ENCODE measurements around the gene VPS36. TPM values are rescaled to one million over a fixed set of nuclear protein-coding genes. Genes with fewer than 3 reads are reported as not detected.
A peak's percentile ranks its signal among the peaks of the same experiment; 100 is the strongest.
"Not testable (repeated sequence)": the region's sequence is repeated elsewhere in the genome, so short reads cannot be mapped to it uniquely, and the experiment has no call there.

Gene VPS36
- polyA plus RNA-seq, 2 donors, result 21.5 to 23.4 TPM

DNA sequence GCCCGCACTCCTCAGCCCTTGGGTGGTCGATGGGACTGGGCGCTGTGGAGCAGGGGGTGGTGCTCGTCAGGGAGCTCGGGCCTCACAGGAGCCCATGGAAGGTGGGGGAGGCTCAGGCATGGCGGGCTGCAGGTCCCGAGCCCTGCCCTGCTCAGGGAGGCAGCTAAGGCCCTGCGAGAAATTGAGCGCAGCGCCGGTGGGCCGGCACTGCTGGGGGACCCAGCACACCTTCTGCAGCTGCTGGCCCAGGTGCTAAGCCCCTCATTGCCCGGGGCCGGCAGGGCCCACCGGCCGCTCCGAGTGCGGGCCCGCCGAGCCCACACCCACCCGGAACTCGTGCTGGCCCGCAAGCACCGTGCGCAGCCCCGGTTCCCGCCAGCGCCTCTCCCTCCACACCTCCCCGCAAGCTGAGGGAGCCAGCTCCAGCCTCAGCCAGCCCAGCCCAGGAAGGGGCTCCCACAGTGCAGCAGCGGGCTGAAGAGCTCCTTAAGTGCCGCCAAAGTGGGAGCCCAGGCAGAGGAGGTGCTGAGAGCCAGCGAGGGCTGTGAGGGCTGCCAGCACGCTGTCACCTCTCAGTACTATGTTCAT is 42.3 kb downstream of the VPS36 start:
- H3K4me1 ChIP-seq (ENCODE audit: control insufficient read depth in 2 of 2, insufficient read depth in 2 of 2, low read length in 1 of 2); H3K27ac ChIP-seq (ENCODE audit: low read depth in 2 of 2, low read length in 1 of 2); H3K4me3 ChIP-seq (ENCODE audit: low read depth in 1 of 2, low read length in 2 of 2); H3K27me3 ChIP-seq (ENCODE audit: control insufficient read depth in 1 of 2, insufficient read depth in 2 of 2, low read length in 2 of 2); H3K36me3 ChIP-seq (ENCODE audit: control insufficient read depth in 2 of 2, insufficient read depth in 2 of 2, low read length in 1 of 2); H3K9me3 ChIP-seq (ENCODE audit: control insufficient read depth in 2 of 2, insufficient read depth in 1 of 2, low read depth in 1 of 2, low read length in 1 of 2): not testable (repeated sequence)
- 95 to 97% methylated on average over 31 to 33 of the region's 33 CpGs for WGBS, 2 donors

DNA sequence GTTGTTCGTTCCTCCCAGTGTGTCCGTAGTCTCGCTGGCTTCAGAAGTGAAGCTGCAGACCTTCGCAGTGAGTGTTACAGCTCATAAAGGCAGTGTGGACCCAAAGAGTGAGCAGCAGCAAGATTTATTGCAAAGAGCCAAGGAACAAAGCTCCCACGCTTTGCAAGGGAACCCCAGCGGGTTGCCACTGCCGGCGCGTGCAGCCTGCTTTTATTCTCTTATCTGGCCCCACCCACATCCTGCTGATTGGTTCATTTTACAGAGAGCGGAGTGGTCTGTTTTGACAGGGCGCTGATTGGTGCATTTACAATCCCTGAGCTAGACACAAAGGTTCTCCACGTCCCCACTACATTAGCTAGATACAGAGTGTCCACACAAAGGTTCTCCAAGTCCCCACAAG is 43.0 kb downstream of the VPS36 start:
- not testable (repeated sequence) for H3K27me3 ChIP-seq (ENCODE audit: control insufficient read depth in 1 of 2, insufficient read depth in 2 of 2, low read length in 2 of 2); H3K9me3 ChIP-seq (ENCODE audit: control insufficient read depth in 2 of 2, insufficient read depth in 1 of 2, low read depth in 1 of 2, low read length in 1 of 2); H3K4me1 ChIP-seq (ENCODE audit: control insufficient read depth in 2 of 2, insufficient read depth in 2 of 2, low read length in 1 of 2); H3K4me3 ChIP-seq (ENCODE audit: low read depth in 1 of 2, low read length in 2 of 2); H3K36me3 ChIP-seq (ENCODE audit: control insufficient read depth in 2 of 2, insufficient read depth in 2 of 2, low read length in 1 of 2); H3K27ac ChIP-seq (ENCODE audit: low read depth in 2 of 2, low read length in 1 of 2)
- WGBS, 2 donors, result 95 to 97% methylated on average over 12 of the region's 12 CpGs

DNA sequence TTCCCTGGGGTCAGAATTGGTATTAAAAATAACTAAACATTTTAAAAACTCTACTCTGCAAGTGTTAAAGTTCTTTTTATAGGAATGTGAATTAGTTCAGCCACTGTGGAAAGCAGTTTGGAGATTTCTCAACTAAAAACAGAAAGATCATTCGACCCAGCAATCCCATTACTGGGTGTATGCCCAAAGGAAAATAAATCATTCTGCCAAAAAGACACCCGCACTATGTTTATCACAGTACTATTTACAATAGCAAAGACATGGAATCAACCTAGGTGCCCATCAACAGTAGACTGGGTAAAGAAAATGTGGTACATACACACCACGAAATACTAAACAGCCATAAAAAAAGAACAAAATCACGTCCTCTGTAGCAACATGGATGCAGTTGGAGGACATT is 43.8 kb downstream of the VPS36 start:
- Histone ChIP-seq H3K4me3 (ENCODE audit: low read depth in 1 of 2, low read length in 2 of 2) (peak overlapping the region in 1 of 2 donors; percentile 53), H3K27ac (ENCODE audit: low read depth in 2 of 2, low read length in 1 of 2) (no peak overlapping the region)
- 51 to 58% methylated on average over 4 of the region's 4 CpGs for WGBS, 2 donors

DNA sequence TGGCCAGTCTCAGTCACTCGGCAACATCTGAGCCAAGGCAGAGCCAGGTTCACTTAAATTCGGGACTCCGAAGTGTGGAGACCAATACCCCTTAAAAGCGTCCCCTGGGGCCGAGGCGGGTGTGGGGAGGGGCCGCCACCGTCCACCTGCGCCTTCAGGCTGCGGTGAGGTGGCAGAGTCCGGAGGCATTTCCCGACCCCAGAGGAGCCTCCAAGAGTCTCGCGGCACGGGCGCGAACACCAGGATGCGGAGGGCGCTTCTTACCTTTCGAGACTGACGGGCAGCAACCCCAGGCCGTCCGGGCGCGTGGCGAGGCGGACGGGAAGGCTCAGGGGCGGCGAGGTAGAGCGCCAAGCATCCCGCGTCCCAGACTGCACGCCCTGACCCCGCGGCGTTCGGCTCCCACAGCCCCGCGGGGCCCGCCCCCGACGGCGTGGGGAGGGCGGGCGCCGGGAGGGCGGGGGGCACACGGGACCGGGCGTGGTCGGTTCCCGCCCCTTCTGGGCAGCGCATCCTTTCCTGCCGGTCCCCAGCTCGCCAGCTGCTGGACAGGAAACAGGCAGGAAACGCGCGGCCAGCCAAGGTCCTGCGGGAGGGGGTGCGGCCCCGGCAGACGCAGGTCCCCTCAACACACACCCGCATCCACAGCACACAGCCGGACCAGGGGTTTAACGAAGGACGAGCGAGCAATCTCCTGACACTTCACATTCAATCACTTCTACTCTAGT is 44.5 kb downstream of the VPS36 start, which contains the start of gene THSD1:
TSS of gene THSD1 (minus strand) at position 406 of the 728 bp plus-strand sequence. CDS start 3,572 bp downstream, outside the sequence.
- 1 to 2% methylated on average over 56 to 68 of the region's 68 CpGs for WGBS, 2 donors
- Histone ChIP-seq H3K27me3 (ENCODE audit: control insufficient read depth in 1 of 2, insufficient read depth in 2 of 2, low read length in 2 of 2) (no peaks in the 10 kb centered on the region), H3K4me1 (ENCODE audit: control insufficient read depth in 2 of 2, insufficient read depth in 2 of 2, low read length in 1 of 2) (peaks cover 0 to 4% of the 10 kb centered on the region in 2 donors), H3K4me3 (ENCODE audit: low read depth in 1 of 2, low read length in 2 of 2) (peak within 1 kb of the TSS; percentile 53 to 56), H3K9me3 (ENCODE audit: control insufficient read depth in 2 of 2, insufficient read depth in 1 of 2, low read depth in 1 of 2, low read length in 1 of 2) (no peaks in the 10 kb centered on the region), H3K36me3 (ENCODE audit: control insufficient read depth in 2 of 2, insufficient read depth in 2 of 2, low read length in 1 of 2) (no peaks in the 10 kb centered on the region), H3K27ac (ENCODE audit: low read depth in 2 of 2, low read length in 1 of 2) (peak within 1 kb of the TSS in 1 of 2 donors; percentile 38)

More for the DNA sequence above, 43.8 kb downstream of the VPS36 start:
- H3K36me3 ChIP-seq (ENCODE audit: control insufficient read depth in 2 of 2, insufficient read depth in 2 of 2, low read length in 1 of 2), result no peaks in the 10 kb centered on the region
- no peaks in the 10 kb centered on the region for H3K27me3 ChIP-seq (ENCODE audit: control insufficient read depth in 1 of 2, insufficient read depth in 2 of 2, low read length in 2 of 2)
- H3K9me3 ChIP-seq (ENCODE audit: control insufficient read depth in 2 of 2, insufficient read depth in 1 of 2, low read depth in 1 of 2, low read length in 1 of 2), result no peaks in the 10 kb centered on the region
- peaks cover 0 to 4% of the 10 kb centered on the region in 2 donors for H3K4me1 ChIP-seq (ENCODE audit: control insufficient read depth in 2 of 2, insufficient read depth in 2 of 2, low read length in 1 of 2)

DNA sequence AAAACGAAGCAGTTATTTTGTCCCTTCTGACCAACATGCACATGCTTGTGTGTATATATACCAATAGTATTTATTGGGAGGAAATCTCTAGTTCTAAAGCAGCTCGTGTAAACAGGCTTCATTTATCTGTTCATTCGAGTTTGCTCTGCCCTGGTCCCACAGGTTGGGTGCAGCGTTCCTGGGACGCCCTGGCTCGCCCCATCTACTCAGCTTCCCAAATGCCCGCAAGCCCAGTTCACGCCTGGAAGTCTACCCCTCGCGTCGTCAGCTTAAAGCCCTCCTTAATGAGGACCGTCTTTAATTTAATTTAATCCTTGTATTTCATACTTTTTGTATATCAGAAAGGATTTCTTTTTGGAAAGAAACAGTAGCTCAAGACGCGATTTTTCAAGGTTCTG is 45.1 kb downstream of the VPS36 start:
- Histone ChIP-seq H3K36me3 (ENCODE audit: control insufficient read depth in 2 of 2, insufficient read depth in 2 of 2, low read length in 1 of 2) (no peaks in the 10 kb centered on the region), H3K4me1 (ENCODE audit: control insufficient read depth in 2 of 2, insufficient read depth in 2 of 2, low read length in 1 of 2) (peaks cover 0 to 4% of the 10 kb centered on the region in 2 donors), H3K27ac (ENCODE audit: low read depth in 2 of 2, low read length in 1 of 2) (no peak overlapping the region), H3K9me3 (ENCODE audit: control insufficient read depth in 2 of 2, insufficient read depth in 1 of 2, low read depth in 1 of 2, low read length in 1 of 2) (no peaks in the 10 kb centered on the region), H3K4me3 (ENCODE audit: low read depth in 1 of 2, low read length in 2 of 2) (peak overlapping the region; percentile 53 to 56), H3K27me3 (ENCODE audit: control insufficient read depth in 1 of 2, insufficient read depth in 2 of 2, low read length in 2 of 2) (no peaks in the 10 kb centered on the region)
- 6% methylated on average over 14 of the region's 14 CpGs for WGBS, 2 donors

DNA sequence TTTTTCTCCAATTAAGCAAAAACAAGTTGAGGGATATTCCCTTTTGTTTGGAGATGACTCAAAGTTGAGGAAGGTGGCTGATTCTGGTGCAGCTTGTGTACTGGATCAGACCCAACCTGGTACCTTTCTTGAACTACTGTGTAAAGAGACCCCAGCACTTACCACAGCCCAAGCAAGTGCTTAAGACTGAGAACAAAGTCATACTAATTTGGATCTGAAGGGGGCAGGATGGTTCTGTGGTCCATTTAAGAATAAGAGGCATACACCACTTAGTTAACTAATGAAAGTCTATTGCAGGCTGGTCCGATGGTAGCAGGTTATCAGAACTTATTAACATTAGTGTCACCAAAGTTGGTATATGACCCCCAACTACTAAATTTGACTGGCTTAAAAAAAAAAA is 50.7 kb downstream of the VPS36 start:
- Histone ChIP-seq H3K9me3 (ENCODE audit: control insufficient read depth in 2 of 2, insufficient read depth in 1 of 2, low read depth in 1 of 2, low read length in 1 of 2) (no peaks in the 10 kb centered on the region), H3K4me1 (ENCODE audit: control insufficient read depth in 2 of 2, insufficient read depth in 2 of 2, low read length in 1 of 2) (peaks cover 0 to 6% of the 10 kb centered on the region in 2 donors), H3K4me3 (ENCODE audit: low read depth in 1 of 2, low read length in 2 of 2) (no peak overlapping the region), H3K27me3 (ENCODE audit: control insufficient read depth in 1 of 2, insufficient read depth in 2 of 2, low read length in 2 of 2) (no peaks in the 10 kb centered on the region), H3K27ac (ENCODE audit: low read depth in 2 of 2, low read length in 1 of 2) (no peak overlapping the region), H3K36me3 (ENCODE audit: control insufficient read depth in 2 of 2, insufficient read depth in 2 of 2, low read length in 1 of 2) (no peaks in the 10 kb centered on the region)
- WGBS, 2 donors, result 83 to 84% methylated on average over 1 of the region's 1 CpG

DNA sequence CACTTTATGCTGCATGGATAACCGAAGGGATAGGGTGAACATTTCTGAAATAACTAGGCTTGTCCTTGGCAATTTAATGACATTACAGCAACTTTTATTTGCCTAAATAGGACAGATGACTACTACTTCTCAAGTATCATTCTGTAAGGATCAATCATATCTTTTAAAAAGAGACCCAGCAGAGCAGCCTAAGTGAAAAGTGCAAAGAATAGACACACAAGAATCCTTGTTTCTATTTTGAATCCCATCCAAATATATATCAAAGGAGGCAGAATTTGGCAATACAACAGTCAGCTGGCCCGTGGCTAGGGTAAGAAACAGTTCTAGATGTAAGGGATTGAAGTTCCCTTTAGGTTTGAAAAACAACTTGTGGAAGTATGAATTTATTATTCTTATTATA is 51.4 kb downstream of the VPS36 start:
- 36% methylated on average over 2 of the region's 2 CpGs for WGBS, 2 donors

DNA sequence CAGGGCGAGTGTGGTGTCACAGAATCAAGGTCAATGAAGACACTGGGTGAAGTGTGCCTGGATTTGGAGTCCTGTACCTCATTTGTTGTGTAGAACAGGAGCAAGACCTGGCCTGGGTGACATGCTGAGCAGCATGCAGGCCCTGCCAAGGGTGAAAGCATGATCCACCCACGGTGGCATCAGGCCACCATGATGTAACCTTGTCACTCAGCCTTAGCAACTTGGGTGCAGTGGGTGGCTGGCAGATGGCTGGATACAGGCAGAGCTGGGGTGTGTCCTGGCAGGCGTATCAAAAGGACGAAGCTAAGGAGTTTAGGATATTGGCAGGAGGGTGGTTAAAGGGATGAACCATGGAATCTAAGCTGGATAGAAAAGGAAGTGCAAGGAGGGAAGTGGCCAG is 54.7 kb downstream of the VPS36 start:
- peaks cover 0 to 6% of the 10 kb centered on the region in 2 donors for H3K4me1 ChIP-seq (ENCODE audit: control insufficient read depth in 2 of 2, insufficient read depth in 2 of 2, low read length in 1 of 2)
- no peaks in the 10 kb centered on the region for H3K27me3 ChIP-seq (ENCODE audit: control insufficient read depth in 1 of 2, insufficient read depth in 2 of 2, low read length in 2 of 2)
- H3K27ac ChIP-seq (ENCODE audit: low read depth in 2 of 2, low read length in 1 of 2), result no peak overlapping the region
- no peaks in the 10 kb centered on the region for H3K36me3 ChIP-seq (ENCODE audit: control insufficient read depth in 2 of 2, insufficient read depth in 2 of 2, low read length in 1 of 2)
- 63 to 82% methylated on average over 4 of the region's 4 CpGs for whole genome bisulfite sequencing, 2 donors
- H3K4me3 ChIP-seq (ENCODE audit: low read depth in 1 of 2, low read length in 2 of 2), result no peak overlapping the region
- H3K9me3 ChIP-seq (ENCODE audit: control insufficient read depth in 2 of 2, insufficient read depth in 1 of 2, low read depth in 1 of 2, low read length in 1 of 2), result no peaks in the 10 kb centered on the region

More for the DNA sequence above, 51.4 kb downstream of the VPS36 start:
- Histone ChIP-seq H3K27me3 (ENCODE audit: control insufficient read depth in 1 of 2, insufficient read depth in 2 of 2, low read length in 2 of 2) (no peaks in the 10 kb centered on the region), H3K9me3 (ENCODE audit: control insufficient read depth in 2 of 2, insufficient read depth in 1 of 2, low read depth in 1 of 2, low read length in 1 of 2) (no peaks in the 10 kb centered on the region), H3K27ac (ENCODE audit: low read depth in 2 of 2, low read length in 1 of 2) (no peak overlapping the region), H3K36me3 (ENCODE audit: control insufficient read depth in 2 of 2, insufficient read depth in 2 of 2, low read length in 1 of 2) (no peaks in the 10 kb centered on the region), H3K4me1 (ENCODE audit: control insufficient read depth in 2 of 2, insufficient read depth in 2 of 2, low read length in 1 of 2) (peaks cover 0 to 6% of the 10 kb centered on the region in 2 donors), H3K4me3 (ENCODE audit: low read depth in 1 of 2, low read length in 2 of 2) (no peak overlapping the region)

DNA sequence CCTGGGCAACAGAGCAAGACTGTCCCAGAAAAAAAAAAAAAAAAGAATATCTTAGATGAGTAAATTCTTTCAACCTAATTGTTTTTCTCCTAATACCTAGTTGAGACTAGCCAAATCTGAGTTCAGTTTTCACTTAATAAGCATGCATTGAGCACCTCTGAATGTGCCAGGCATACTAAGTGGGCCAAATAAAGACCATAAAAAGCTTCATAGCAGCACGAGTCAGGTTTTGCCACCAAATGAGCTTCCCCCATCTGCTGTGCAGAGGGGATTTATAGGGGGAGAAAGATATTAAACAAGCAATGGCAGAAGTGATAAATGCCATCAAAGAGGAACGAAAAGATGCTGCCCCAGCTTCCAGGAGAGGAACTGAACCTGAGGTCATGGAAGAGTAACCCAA is 55.8 kb downstream of the VPS36 start:
- H3K36me3 ChIP-seq (ENCODE audit: control insufficient read depth in 2 of 2, insufficient read depth in 2 of 2, low read length in 1 of 2), result no peaks in the 10 kb centered on the region
- no peak overlapping the region for H3K27ac ChIP-seq (ENCODE audit: low read depth in 2 of 2, low read length in 1 of 2)
- no peaks in the 10 kb centered on the region for H3K9me3 ChIP-seq (ENCODE audit: control insufficient read depth in 2 of 2, insufficient read depth in 1 of 2, low read depth in 1 of 2, low read length in 1 of 2)
- H3K4me1 ChIP-seq (ENCODE audit: control insufficient read depth in 2 of 2, insufficient read depth in 2 of 2, low read length in 1 of 2), result peaks cover 0 to 6% of the 10 kb centered on the region in 2 donors
- WGBS, 2 donors, result 75 to 77% methylated on average over 2 of the region's 2 CpGs
- no peaks in the 10 kb centered on the region for H3K27me3 ChIP-seq (ENCODE audit: control insufficient read depth in 1 of 2, insufficient read depth in 2 of 2, low read length in 2 of 2)
- H3K4me3 ChIP-seq (ENCODE audit: low read depth in 1 of 2, low read length in 2 of 2), result no peak overlapping the region
